Left cardiac atrium (tissue), 4 donors: ENCODE measurements around the gene LPAR3. TPM values are rescaled to one million over a fixed set of nuclear protein-coding genes. Genes with fewer than 3 reads are reported as not detected.
A peak's percentile ranks its signal among the peaks of the same experiment; 100 is the strongest.
"Not testable (repeated sequence)": the region's sequence is repeated elsewhere in the genome, so short reads cannot be mapped to it uniquely, and the experiment has no call there.

Experiments
- ATAC-seq, 2 donors: fragments of 200-7000 bp; cut with Tn5 transposase; one replicate each; pipeline ENCODE4 v1.9.1; 2020; ENCODE audit warnings: mild to moderate bottlenecking in 2 of 2, moderate library complexity in 2 of 2
- DNase-seq: peaks from one replicate; pipeline ENCODE4 v3.0.0-alpha.2; 2020
- intact Hi-C, 2 donors: fragments of 100-400 bp; cut with DNase I; formaldehyde crosslinking; loops; one replicate each; pipeline versions ENCODE4 v1.14.1 to v1.15.1; 2022 to 2023
- total RNA-seq, 2 donors: library from RNA; stranded (reverse); fragmentation: NEBNext Ultra II Directional; extraction: Animal tissue kit (Norgen Biotek cat#: 25700); gene quantifications; one replicate each; pipeline ENCODE4 v1.2.1, GENCODE V29; 2021
- donor health status: DM: no; HTN: yes; CAD: no.
- donor health status: DM: no; HTN: yes; CAD: no; lungs with severe emphysema.
- donor health status: DM: yes; HTN: yes; CAD: no.
- donor health status: Dilated cardiomyopathy.

The LPAR3 gene
- total RNA-seq, 2 donors from 2014 or later = 22.1 to 29.9 TPM

DNA sequence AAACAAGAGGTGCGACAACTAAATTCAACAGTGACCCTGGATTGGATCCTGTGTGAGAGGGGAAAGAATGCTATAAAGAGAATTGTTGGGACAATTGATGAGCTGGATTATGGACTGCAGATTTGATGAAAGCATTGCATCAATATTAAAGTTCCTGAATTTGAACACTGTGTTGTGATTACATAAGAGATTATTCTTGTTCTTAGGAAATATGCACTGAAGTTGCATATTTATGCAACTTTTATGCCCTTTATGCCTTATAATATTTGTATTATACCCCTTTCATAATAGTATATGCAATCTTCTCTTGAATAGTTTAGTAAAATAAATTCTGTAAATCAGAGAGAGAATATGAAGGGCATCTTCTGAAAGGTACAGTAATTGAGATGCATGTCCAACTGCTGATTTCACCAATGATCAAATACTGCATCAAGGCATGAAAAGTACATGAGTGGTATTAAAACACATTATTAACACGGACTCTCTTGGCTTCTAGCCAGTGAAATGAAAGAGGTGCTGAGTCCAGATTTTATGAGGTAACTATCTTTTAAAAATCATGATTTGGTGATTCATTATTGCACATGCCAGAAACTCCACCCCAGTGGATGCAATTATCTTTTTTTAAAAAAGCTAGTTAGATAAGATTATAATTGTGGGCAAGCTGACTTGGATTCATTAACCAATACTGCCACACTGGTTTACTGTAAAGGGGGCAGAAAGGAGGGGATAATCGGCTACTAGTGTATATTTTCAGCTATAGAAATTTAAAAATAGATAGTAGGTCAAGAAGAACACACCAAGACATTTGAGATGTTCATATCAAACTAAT is 19.9 kb upstream of the LPAR3 start:
- ATAC-seq (peak in 1 of 2 donors; percentile 47), DNase-seq (no peak)
- intact Hi-C loops = no loop called here

DNA sequence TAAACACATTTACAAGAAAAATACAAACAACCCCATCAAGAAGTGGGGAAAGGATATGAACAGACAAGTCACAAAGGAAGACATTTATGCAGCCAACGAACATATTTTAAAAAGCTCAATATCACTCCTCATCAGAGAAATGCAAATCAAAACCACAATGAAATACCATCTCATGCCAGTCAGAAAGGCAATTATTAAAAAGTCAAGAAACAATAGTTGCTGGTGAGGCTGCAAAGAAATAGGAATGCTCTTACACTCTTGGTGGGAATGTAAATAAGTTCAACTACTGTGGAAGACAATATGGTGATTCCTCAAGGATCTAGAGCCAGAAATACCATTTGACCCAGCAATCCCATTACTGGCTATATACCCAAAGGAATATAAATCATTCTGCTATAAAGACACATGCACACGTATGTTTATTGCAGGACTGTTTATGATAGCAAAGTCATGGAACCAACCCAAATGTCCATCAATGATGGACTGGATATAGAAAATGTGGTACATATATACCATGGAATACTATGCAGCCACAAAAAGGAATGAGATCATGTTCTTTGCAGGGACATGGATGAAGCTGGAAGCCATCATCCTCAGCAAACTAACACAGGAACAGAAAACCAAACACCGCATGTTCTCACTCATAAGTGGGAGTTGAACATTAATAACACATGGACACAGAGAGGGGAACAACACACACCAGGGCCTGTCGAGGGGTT is 15.9 kb upstream of the LPAR3 start:
- DNase-seq, intact Hi-C loops, ATAC-seq: not testable (repeated sequence)

DNA sequence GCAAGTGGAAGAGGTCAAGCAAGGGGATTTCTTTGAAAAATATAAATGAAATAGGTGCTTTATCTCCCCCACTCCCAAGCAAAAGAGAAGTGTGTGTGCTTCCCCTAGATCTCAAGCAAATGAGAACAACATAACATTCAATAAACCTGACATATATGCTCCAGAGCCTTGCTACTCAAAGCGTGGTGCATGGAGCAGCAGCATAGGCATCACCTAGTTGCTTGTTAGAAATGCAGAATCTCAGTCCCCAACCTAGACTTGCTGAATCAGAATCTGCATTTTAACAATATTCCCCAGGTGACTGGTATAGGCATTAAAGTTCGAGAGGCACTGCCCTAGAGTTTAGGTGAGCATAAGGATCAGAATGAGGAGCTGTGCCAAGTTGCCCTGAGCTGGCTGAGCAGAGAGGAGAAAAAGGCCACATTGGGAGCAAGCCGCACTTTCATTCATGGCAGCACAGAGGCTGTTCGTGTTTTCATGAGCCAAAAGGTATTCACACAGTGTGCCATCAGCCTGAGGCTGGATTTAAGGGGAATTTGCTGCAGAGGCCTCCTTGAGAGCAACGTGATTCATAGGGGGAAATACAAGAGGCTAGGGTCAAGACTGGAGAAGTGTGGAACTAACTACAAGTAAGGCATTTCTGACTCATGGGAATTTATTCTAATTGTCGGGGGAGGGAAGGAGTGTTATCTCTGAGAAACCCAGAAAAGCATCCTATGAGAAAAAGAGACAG is 14.3 kb upstream of the LPAR3 start:
- ATAC-seq = no peak
- no peak for DNase-seq
- intact Hi-C loops = no loop called here

DNA sequence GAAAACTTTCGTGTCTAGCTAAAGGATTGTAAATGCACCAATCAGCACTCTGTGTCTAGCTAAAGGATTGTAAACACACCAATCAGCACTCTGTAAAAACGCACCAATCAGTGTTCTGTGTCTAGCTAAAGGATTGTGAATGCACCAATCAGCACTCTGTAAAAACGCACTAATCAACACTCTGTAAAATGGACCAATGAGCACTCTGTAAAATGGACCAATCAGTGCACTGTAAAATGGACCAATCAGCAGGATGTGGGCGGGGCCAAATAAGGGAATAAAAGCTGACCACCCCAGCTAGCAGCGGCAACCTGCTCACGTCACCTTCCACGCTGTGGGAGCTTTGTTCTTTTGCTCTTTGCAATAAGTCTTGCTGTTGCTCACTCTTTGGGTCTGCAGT is 9.7 kb upstream of the LPAR3 start:
- ATAC-seq, intact Hi-C loops, DNase-seq: not testable (repeated sequence)

DNA sequence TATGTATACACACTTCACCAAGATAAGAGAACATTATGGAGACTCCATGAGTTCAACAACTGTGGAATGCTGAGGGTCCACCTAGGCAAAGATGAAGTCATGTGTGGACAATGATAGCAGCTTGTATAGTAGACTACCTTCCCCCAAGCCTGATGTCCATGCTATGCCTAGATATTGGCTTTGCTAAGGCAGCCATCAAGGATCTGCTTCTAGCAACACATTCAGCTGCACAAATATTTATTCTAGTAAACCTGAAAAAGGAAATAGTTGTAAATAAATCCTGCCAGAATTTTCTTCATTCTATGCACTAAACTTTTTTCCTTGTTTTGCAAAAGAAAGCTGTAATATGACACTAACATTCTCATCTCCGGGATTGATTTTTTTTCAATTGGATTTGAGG is 7.0 kb upstream of the LPAR3 start:
- intact Hi-C loops = no loop called here
- DNase-seq = no peak
- no peak for ATAC-seq

DNA sequence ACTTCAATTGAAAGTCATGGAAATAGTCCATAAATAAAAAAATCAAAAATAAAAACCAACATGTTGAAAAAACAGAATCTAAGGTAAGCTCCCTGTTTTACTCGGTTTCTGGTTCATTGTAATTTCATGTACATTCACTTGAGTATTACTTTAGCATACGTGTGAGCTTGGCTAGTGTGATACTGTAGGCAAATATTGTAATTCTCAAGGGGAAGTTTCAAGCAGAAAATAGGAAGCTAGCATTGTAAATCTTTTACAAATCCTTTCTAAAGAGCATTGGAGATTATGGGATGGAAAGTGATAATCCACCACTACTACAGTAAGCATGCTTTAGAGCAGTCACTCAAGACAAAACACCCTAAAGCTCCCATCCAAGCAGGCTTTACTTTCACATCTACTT is 3.3 kb upstream of the LPAR3 start:
- no peak for DNase-seq
- intact Hi-C loops = no loop called here
- ATAC-seq = no peak

DNA sequence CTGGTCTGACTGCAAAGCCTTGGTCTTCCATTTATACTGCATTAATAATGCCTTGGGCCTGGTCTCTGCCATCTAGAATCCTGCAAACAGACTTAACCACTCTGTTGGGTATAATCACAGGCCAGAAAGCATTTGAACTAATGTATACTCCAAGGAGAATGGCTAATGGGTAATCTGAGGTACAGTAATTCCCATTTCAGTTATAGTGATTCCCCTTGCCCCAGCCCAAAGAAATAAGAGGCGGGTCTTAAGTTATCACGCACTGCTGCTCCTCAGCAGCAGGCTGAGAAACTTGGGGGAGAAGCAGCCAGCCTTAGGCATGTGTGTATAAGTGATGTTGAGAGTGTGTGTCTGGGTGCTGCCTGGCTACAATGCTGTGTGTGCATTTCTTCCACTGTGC is 2.4 kb downstream of the LPAR3 start:
- DNase-seq (no peak), ATAC-seq (no peak)
- intact Hi-C loops = no loop called here

DNA sequence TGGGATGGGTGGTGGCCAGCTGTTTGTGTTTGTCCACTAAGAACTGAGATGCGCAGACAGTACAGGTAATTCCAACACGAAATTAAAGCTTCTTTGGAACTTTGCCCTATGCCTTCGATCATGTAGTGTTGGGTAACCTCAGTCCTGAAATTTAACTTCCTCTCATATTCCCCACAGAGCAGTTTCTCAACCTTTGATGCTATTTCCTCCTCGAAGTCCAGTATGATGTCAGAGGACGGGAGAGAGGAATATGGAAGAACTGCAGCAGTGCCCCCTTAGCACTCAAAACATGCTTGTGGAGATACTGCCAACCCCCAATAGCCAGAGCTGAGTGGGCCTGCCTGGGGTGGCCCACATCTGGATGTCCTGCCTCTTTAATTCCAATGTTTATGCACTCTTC is 3.6 kb downstream of the LPAR3 start:
- no peak for ATAC-seq
- DNase-seq = no peak
- intact Hi-C loops = loop anchor here in 1 of 2 donors (10.0 kb wide), 1 partner anchor 95 kb away; no protein-coding TSS in a partner anchor

DNA sequence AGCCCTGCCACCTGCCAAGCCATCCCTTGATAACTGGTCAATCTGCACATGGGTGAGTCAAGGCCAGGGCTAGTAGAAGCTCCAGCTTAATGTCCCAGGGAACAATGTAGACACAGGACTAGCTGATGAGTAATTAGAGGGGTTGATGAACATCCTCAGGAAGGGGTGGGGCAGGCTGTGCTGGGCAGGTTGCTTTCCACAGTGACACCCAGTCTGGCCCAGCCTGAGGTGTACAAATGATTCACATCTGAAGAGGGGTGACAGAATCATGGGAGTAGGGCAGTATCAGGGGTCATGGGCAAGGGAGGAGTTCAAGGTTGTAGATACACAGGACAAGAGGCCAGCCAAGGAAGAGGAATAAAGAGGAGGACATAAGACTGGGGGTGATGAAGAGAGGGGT is 4.3 kb downstream of the LPAR3 start:
- DNase-seq (no peak), ATAC-seq (no peak)
- intact Hi-C loops = loop anchor here in 1 of 2 donors (10.0 kb wide), 1 partner anchor 94 kb away; no protein-coding TSS in a partner anchor

DNA sequence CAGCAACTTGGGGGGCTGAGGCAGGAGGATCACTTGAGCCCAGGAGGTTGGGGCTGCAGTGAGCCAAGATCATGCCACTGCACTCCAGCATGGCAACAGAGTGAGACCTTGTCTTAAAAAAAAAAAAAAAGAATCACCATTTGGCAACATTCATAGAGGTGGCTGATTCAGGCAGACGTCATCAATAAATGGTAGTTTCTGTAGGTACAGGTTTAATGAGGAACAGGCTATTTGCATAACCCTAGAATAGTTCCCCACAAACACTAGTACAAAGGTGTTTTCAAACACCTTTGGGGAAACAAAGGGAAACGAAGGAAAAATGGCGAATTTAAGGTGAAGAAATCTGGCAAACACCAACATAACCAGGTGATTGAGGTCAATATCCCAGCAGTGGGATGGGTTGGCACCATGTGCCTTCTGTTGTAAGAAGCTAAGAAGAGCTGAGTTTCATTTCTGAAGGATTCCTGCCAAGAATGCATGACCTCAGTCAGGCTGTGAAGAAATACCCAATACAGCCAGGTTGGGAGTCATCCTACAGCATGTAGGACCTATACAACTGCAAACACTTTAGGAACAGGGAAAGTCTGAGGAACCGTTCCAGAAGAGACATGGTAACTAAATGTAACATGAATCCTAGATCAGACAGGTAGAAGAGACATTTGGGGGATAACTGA is 5.6 kb downstream of the LPAR3 start:
- ATAC-seq (peak in 1 of 2 donors; percentile 52), DNase-seq (no peak)
- intact Hi-C loops = loop anchor here in 1 of 2 donors (10.0 kb wide), 1 partner anchor 93 kb away; no protein-coding TSS in a partner anchor

DNA sequence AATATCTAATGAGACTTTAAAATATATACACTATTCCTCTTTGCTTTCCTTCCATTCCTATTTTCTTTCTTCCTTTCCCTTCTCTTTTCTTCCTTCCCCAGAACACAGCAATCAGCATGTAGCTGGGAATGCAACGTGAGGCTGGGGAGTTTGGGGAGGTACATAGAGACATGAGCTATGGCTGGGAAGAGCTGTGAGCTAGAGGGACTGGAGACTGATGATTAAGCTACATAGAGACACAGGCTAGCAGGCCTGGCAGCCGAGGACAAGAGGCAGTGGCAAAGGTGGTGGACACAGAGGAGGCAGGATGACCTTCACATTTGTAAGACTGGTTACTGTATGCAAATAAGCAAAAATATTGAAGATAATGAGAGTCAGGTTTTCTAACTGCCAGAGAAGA is 7.5 kb downstream of the LPAR3 start:
- DNase-seq (no peak), ATAC-seq (peak in 1 of 2 donors; percentile 66)
- intact Hi-C loops = loop anchor here in 1 of 2 donors (10.0 kb wide), 1 partner anchor 91 kb away; no protein-coding TSS in a partner anchor

DNA sequence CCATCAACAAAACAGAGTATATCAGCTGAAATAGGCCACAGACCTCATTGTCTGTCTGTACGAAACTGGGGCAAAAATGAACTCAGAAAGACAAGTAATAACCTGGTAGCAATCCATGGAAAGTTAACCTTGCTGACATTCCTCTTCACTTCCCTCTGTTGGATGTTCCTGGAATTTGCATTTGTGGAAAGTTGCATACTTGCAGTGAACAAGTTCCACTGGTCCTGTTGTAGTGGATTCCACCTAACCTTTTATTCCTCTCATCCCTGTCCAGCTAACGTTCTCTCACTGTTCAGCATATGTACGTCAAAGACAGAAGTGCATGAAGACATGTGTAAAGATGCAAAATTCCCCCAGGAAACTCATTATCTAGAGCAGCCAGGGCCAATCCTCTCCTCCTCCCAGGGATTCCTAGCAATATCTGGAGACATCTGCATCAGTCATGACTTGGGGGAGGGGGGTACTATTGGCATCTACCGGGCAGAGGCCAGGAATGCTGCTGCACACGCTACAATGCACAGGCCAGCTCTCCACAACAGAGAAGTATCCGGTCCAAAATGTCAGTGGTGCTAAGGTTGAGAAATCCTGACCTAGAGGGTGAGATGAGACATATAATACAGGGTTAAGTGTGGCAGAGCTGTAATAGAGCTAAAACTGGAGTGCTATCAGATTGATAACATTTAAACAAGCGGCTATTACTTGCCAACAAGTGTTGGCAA is 8.2 kb downstream of the LPAR3 start:
- peak; percentile 52 to 60 for ATAC-seq
- intact Hi-C loops = loop anchor here in 1 of 2 donors (10.0 kb wide), 1 partner anchor 90 kb away; no protein-coding TSS in a partner anchor
- no peak for DNase-seq

DNA sequence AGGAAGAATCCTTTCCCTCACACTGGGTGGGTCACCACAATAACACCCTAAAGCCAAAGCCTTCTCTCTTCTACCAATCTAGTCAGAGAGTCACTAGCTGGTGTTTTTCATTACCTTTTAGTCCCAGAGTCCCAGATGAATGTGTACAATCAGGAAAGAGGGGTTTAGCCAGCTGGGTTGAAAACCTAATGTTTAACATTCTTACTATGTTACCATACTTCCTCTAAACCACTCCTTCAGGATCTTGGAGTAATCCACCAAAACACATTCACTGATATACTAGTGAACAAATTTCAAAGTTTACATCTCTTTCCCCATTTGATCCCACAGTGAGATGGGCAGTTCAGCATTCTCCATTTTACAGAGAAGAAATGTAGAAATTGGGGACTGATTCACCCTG is 9.7 kb downstream of the LPAR3 start:
- ATAC-seq (no peak), DNase-seq (no peak)
- intact Hi-C loops = loop anchor here in 1 of 2 donors (10.0 kb wide), 1 partner anchor 88 kb away; no protein-coding TSS in a partner anchor

DNA sequence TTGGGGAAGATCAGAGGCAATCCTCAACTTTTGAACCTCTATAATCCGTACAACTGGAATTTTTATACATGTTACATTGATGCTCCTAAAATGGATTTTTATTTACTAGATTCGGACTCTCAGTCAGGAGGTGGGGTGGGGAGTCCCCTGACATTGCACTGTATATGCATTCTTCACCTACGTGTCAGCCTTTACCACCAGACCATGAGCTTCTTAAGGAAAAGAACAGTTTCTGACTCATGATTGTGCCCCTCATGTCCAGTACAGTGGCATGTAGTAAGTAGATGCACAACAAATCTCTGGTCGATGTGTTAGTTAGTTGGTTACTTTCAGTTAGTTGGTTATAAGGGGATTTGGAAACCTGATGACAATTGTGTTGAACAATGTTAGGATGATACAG is 15.4 kb downstream of the LPAR3 start:
- DNase-seq (no peak), ATAC-seq (no peak)
- intact Hi-C loops = no loop called here

DNA sequence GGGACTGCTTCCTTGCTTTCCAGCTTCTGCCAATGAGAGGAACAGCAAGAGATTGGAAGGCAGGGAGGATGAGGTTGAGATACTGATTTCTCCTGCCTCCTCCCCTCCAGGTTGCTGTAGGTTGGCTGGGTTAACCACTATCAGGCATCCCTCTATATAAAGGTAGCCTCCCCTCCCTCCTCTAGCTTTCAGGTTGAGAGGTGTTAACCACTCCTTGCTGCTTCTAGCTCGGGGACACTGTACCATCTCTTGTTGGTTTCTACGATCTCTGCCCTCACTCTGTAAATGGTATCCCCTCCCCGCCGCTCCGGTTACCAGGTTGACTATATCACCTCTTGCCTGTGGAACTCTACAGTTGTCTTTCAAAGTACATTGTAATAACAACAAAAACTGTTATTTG is 16.7 kb downstream of the LPAR3 start:
- DNase-seq (no peak), ATAC-seq (no peak)
- intact Hi-C loops = no loop called here

DNA sequence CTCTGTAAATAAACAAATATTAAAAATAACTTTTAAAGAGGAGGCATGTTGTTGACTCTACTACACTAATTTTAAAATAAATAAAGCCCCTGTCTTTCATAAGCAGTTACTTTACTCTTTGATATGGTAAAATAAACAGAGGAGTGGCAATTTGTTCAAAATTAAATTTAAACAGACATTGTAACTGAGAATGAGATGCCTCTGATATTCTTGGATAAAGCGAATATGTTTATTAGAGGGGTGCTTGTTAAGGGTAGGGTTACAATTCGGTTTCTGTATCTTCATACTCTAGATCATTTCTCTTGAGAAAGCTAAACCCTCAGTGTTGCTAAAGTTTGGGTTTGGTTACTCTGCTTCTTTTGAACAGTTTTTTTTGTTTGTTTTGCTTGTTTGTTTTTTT is 19.6 kb downstream of the LPAR3 start:
- no peak for ATAC-seq
- intact Hi-C loops = no loop called here
- no peak for DNase-seq

DNA sequence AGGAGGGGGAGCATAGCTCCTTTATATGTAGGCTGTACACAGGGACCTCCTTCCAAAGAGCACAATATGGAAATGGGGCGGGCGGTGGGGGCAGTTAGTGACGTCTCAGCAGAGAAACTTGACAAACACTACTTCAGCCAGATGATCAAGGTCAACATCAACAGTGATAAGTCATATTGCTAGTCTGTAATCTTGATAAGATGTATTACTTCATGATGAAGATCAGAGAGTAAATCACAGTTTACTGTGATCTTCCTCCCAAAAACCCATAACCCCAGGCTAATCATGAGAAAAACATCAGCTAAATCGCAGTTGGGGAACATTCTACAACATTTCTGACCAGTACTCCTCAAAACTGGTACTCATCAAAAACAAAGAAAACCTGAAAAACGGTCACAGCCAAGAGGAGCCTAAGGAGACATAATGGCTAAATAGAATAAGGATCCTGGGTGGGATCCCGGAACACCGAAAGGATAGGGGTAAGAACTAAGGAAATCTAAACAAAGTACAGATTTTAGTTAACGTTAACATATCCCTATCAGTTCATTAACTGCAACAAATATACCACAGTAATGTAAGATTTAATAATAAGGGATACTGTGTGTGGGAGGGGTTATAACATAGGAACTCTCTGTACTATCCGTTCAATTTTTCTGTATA is 20.2 kb downstream of the LPAR3 start:
- intact Hi-C loops = no loop called here
- no peak for DNase-seq
- no peak for ATAC-seq

DNA sequence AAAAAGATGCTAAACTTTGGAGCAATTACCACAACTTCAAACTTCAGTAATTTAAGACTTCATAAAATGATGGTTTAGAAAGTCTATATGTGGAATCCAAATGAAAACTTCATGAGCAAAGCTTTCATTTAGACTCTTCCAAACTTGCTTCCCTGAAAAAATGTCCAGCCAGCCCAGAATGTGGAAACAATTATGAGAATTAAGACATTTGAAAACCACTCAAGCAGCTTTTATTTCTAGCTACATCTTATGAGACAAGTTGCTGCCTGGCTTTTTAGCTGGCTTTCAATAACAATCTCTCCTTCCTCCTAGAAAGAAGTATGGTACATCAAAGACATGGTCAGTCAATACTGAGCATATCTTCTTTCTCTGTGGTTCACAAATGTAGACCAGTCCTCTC is 21.8 kb downstream of the LPAR3 start:
- ATAC-seq (no peak), DNase-seq (no peak)
- intact Hi-C loops = no loop called here
